BJ (cell line): ENCODE measurements around the gene FRZB. TPM values are rescaled to one million over a fixed set of nuclear protein-coding genes. Genes with fewer than 3 reads are reported as not detected.
"Not testable (repeated sequence)": the region's sequence is repeated elsewhere in the genome, so short reads cannot be mapped to it uniquely, and the experiment has no call there.

Experiments
- CTCF ChIA-PET: fragments of 350-600 bp; formaldehyde crosslinking; extraction: SDS; loops from one replicate; lab custom pipeline; 2021; ENCODE audit warnings: antibody characterized with exemption, inconsistent platforms; lab: Yijun Ruan, JAX
- POLR2A ChIA-PET: fragments of 300-600 bp; sonication (Branson Sonifier 250); formaldehyde crosslinking; extraction: SDS; loops from one replicate; lab custom pipeline; 2021; ENCODE audit warnings: antibody characterized with exemption; lab: Charles Lee
- DNase-seq: peaks from one replicate; pipeline ENCODE4 v3.0.0-alpha.2; 2011; ENCODE audit warnings: low read depth
- H3K27me3 ChIP-seq: 2 replicates; pipeline ENCODE4 v1.6.0; 2011; ENCODE audit warnings: low read length; ENCODE audit not compliant: control insufficient read depth, insufficient read depth
- H3K36me3 ChIP-seq: 2 replicates; pipeline ENCODE4 v1.5.1; 2011; ENCODE audit warnings: low read length; ENCODE audit not compliant: control insufficient read depth, insufficient read depth
- H3K4me3 ChIP-seq: 2 replicates; pipeline ENCODE4 v1.5.1; 2011; ENCODE audit warnings: low read depth, mild to moderate bottlenecking, control low read depth, low read length
- CTCF ChIP-seq: IDR thresholded peaks from 2 replicates; pipeline ENCODE4 v1.5.1; 2011; ENCODE audit warnings: low read depth, mild to moderate bottlenecking, control low read depth, inconsistent platforms, low read length, moderate library complexity; ENCODE audit not compliant: insufficient read depth
- polyA plus RNA-seq: library from polyadenylated mRNA; depleted of rRNA; stranded (reverse); fragments of >200 nt; gene quantifications from 2 replicates; pipeline ENCODE4 v1.2.3, GENCODE V29; 2011

Gene FRZB
- polyA plus RNA-seq, 1 experiment: 0.28 TPM

DNA sequence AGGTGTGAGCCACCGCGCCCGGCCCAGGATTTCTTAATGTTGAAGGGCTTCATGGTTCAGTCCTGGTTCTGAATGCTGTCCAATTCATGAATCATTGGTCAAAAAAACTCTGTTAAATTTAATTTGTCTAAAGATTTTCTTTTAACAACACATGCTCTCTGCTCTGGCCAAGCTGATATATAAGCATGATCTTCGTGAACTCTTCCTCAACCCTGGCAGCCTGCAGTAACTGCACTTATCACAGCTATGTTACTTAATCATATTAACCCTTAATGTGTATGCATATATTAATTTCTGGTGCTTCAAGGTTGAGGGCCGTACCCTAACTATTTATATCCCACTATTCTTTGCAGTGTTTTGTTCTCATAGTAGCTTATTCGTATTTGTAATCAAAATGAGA is 29.4 kb upstream of the FRZB start:
- TF ChIP-seq CTCF: no peak
- Histone ChIP-seq H3K27me3 (no peaks in the 10 kb centered on the region), H3K36me3 (no peaks in the 10 kb centered on the region), H3K4me3 (no peak overlapping the region)
- no peak for DNase-seq
- ChIA-PET CTCF (no interaction called here), POLR2A (no interaction called here)

- no peak overlapping the region for H3K4me3 ChIP-seq
- no peaks in the 10 kb centered on the region for H3K36me3 ChIP-seq
- ChIA-PET POLR2A (no interaction called here), CTCF (no interaction called here)
- no peaks in the 10 kb centered on the region for H3K27me3 ChIP-seq
- TF ChIP-seq CTCF: no peak
- DNase-seq: no peak
Observed at GRCh38 chr2:182895169-182895568, 28.7 kb upstream of the FRZB start.

DNA sequence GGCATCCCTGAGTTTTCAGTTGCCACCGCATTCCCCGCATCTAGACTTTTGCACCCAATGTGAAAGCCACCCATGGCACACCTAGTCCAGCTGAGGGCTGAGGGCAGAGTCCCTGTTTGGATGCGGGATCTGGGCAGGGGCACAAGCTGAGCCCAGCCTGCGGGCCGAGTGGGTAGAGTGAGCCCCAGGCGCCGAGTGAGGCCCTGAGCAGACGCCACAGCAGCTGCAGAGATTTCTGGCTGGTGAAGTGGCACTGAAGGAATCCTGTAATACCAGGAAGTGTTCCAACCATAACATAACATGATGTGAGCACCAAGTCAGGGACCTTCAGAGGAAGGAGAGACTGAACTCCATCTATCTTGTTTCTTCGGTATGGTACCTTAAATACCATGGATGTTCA is 27.7 kb upstream of the FRZB start:
- no peaks in the 10 kb centered on the region for H3K36me3 ChIP-seq
- no peak for DNase-seq
- no peak overlapping the region for H3K4me3 ChIP-seq
- H3K27me3 ChIP-seq: no peaks in the 10 kb centered on the region
- POLR2A ChIA-PET: no interaction called here
- CTCF ChIA-PET: no interaction called here
- no peak for TF ChIP-seq CTCF

GRCh38 chr2:182893666-182894065 is 27.2 kb upstream of the FRZB start:
- no peak for DNase-seq
- ChIA-PET CTCF (no interaction called here), POLR2A (no interaction called here)
- H3K27me3 ChIP-seq: no peaks in the 10 kb centered on the region
- H3K36me3 ChIP-seq: no peaks in the 10 kb centered on the region
- no peak overlapping the region for H3K4me3 ChIP-seq
- TF ChIP-seq CTCF: no peak

DNA sequence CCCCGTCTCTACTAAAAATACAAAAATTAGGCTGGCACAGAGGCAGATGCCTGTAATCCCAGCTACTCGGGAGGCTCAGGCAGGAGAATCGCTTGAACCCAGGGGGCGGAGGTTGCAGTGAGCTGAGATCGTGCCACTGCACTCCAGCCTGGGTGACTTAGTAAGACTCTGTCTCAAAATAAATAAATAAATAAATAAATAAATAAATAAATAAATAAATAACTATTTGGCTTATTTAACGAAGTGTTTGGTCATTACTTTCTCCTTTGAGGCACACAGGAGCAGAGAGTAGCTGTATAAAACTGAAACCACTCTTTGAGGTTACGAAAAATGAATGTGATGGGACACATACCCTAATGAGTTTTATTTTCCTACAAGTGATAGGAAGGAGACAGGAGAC is 26.6 kb upstream of the FRZB start:
- H3K36me3 ChIP-seq, H3K27me3 ChIP-seq, DNase-seq, H3K4me3 ChIP-seq, CTCF ChIA-PET, POLR2A ChIA-PET: not testable (repeated sequence)

DNA sequence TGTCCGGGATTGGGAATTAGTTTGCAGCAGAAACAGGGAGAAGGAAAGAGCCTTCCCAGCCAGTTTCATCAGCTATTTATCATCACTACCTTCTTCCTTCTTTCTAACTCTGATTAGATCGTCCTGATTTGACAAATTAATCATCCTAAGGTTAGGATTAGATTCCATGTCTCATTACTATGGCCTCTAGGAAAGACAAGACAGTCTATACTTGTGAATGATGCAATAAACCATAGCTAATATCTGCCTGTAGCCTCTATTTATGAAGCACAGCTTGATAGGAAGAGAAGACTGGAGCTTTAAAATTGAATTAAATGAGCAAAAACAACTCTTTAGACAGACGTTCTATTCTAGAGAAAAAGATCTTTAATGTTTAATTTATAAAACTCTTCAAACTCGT is 25.2 kb upstream of the FRZB start:
- H3K27me3 ChIP-seq: no peaks in the 10 kb centered on the region
- POLR2A ChIA-PET: no interaction called here
- no peak for TF ChIP-seq CTCF
- no peak for DNase-seq
- CTCF ChIA-PET: interaction anchor here (0.6 to 1.5 kb wide), 3 partner anchors 9 to 136 kb away, joined by 3 to 4 read pairs (median 3); no protein-coding TSS in a partner anchor
- no peak overlapping the region for H3K4me3 ChIP-seq
- H3K36me3 ChIP-seq: no peaks in the 10 kb centered on the region
